ENCODE measurements around the gene HOXA4. TPM values are rescaled to one million over a fixed set of nuclear protein-coding genes. Genes with fewer than 3 reads are reported as not detected.

HOXA4 gene
- total RNA-seq, 1 donor from 2014 or later, result not detected

DNA sequence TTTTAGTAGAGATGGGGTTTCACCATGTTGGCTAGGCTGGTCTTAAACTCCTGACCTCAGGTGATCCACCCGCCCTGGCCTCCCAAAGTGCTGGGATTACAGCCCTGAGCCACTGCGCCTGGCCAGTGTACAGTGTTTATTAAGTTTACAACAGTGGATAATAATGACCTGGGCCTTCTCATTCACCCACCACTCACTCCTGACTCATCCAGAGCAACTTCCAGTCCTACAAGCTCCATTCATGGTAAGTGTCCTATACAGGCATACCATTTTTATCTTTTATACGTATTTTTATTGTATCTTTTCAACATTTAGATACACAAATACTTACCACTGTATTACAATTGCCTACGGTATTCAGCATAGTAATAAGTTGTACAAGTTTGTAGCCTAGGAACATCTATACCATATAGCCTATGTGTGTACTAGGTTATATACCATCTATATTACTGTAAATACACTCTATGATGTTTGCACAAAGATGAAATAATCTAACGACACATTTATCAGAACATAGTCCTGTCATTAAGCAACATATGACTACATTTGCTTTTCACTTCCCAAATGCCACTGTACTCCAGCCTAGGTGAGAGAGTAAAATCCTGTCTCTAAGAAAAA lies 51.8 kb downstream of the HOXA4 start:
- H3K27ac Mint-ChIP-seq, result no peak overlapping the region
- Histone ChIP-seq H3K79me2 (ENCODE audit: low read depth) (no peaks in the 10 kb centered on the region), H3F3A (ENCODE audit: low read depth) (peaks cover 7% of the 10 kb centered on the region), H3K27ac (no peak overlapping the region), H3K36me3 (no peaks in the 10 kb centered on the region), H3K9ac (no peak overlapping the region), H3K4me2 (no peak overlapping the region), H3K4me3 (no peak overlapping the region), H3K4me1 (peaks cover 8% of the 10 kb centered on the region), H3K9me3 (ENCODE audit: low read depth) (no peaks in the 10 kb centered on the region), H3K27me3 (peaks cover 12% of the 10 kb centered on the region), H4K20me1 (ENCODE audit: low read depth) (no peaks in the 10 kb centered on the region), H2AFZ (replicated peaks) (no peak overlapping the region)
- peaks cover 2% of the 10 kb centered on the region for H3K9me3 Mint-ChIP-seq
- DNase-seq (ENCODE audit: low spot score), result no peak
- no peak overlapping the region for H3K4me3 Mint-ChIP-seq
- H3K36me3 Mint-ChIP-seq, result no peaks in the 10 kb centered on the region
- peaks cover 4% of the 10 kb centered on the region for H3K27me3 Mint-ChIP-seq (ENCODE audit: insufficient read depth, low read depth)
- TF ChIP-seq CTCF (IDR thresholded peaks at IDR 0.05) (no peak), EZH2 (IDR thresholded peaks at IDR 0.05) (no peak), EZH2phosphoT487 (IDR thresholded peaks at IDR 0.05) (no peak)
- H3K4me1 Mint-ChIP-seq, result no peaks in the 10 kb centered on the region

MicroRNA genes within 50 kb of the gene (microRNA counts, 767-probe panel; counts per million panel counts)
- 460 counts per million, percentile 90 among the panel's probes with 10 or more counts for microRNA hsa-miR-196b-5p

Small RNAs within 50 kb of the gene (microRNA-seq; reads per million reads assigned to microRNA genes)
- 5.3 reads per million, percentile 25 among the genes with 10 or more reads in this experiment for gene MIR196B

Small RNAs within 50 kb of the gene (small RNA-seq; reads per million reads assigned to genes)
- gene AC004080.5, result not detected
- not detected for gene RF01977

Other genes with a start within 250 kb of the HOXA4 start
- not detected in 2 replicates for gene HOXA1, start 34.8 kb downstream of the HOXA4 start, total RNA-seq (ENCODE audit: low replicate concordance)
- gene HOXA2, start 28.1 kb downstream of the HOXA4 start, total RNA-seq (ENCODE audit: low replicate concordance), result not detected in 2 replicates
- gene HOXA5, start 12.9 kb upstream of the HOXA4 start, total RNA-seq (ENCODE audit: low replicate concordance), result not detected in 2 replicates
- gene HOXA6, start 17.0 kb upstream of the HOXA4 start, total RNA-seq (ENCODE audit: low replicate concordance), result not detected in 2 replicates
- gene HOXA3, start 21.8 kb upstream of the HOXA4 start, total RNA-seq (ENCODE audit: low replicate concordance), result not detected in 2 replicates
- not detected in 2 replicates for gene HOXA7, start 25.9 kb upstream of the HOXA4 start, total RNA-seq (ENCODE audit: low replicate concordance)
- gene HOXA9, start 34.8 kb upstream of the HOXA4 start, total RNA-seq (ENCODE audit: low replicate concordance), result not detected in 2 replicates
- gene HOXA10, start 43.6 kb upstream of the HOXA4 start, total RNA-seq (ENCODE audit: low replicate concordance), result not detected in 2 replicates
- gene HOXA11, start 54.5 kb upstream of the HOXA4 start, total RNA-seq (ENCODE audit: low replicate concordance), result not detected in 2 replicates
- not detected in 2 replicates for gene HOXA13, start 69.3 kb upstream of the HOXA4 start, total RNA-seq (ENCODE audit: low replicate concordance)
- gene EVX1, start 112.0 kb upstream of the HOXA4 start, total RNA-seq (ENCODE audit: low replicate concordance), result not detected in 2 replicates

Measured in neural progenitor cell (in vitro differentiated cells).